Endothelial cell of umbilical vein (primary cell): ENCODE data around the gene MIB2. TPM values are rescaled to one million over a fixed set of nuclear protein-coding genes. Genes with fewer than 3 reads are reported as not detected.

Experiments
- BruUV-seq: library from RNA; stranded (reverse); fragments of 400-500 nt; replicated peaks from 2 replicates; lab custom pipeline; 2021; lab: Mats Ljungman, UMichigan
- CTCF ChIA-PET: fragments of 300-600, 350-600 bp; sonication (Branson Sonifier 250); formaldehyde crosslinking; loops from one replicate; lab custom pipeline; 2021; ENCODE audit warnings: antibody characterized with exemption, inconsistent platforms; lab: Charles Lee
- POLR2A ChIA-PET: fragments of 300-600, 350-600 bp; sonication (Branson Sonifier 250); formaldehyde crosslinking; loops from one replicate; lab custom pipeline; 2021; ENCODE audit warnings: antibody characterized with exemption, inconsistent platforms; lab: Charles Lee
- DNase-seq: peaks from one replicate; pipeline ENCODE4 v3.0.0-alpha.2; 2011; ENCODE audit warnings: low read depth, low spot score
- FAIRE-seq: peaks from 2 replicates; lab custom pipeline; 2011; peaks lifted over from hg19 to GRCh38; lab: Jason Lieb, UNC
- H2AFZ ChIP-seq: 2 replicates; pipeline ENCODE4 v1.6.0; 2012; ENCODE audit warnings: low read depth, low read length, control low read depth, inconsistent platforms
- H3K27ac ChIP-seq: 2 replicates; pipeline ENCODE4 v1.5.1; 2011; ENCODE audit warnings: low read depth, mild to moderate bottlenecking, control low read depth, low read length, moderate library complexity; ENCODE audit not compliant: insufficient read depth
- H3K27me3 ChIP-seq, 2 experiments: 2 replicates each; pipeline versions ENCODE4 v1.6.0 to v1.6.1; 2011; ENCODE audit warnings: low read length in 2 of 2, mixed read lengths in 1 of 2; ENCODE audit not compliant: control insufficient read depth in 2 of 2, insufficient read depth in 2 of 2
- H3K36me3 ChIP-seq, 2 experiments: 2 replicates in 1 of 2; 3 replicates in 1 of 2; pipeline ENCODE4 v1.5.1; 2011; ENCODE audit warnings: low read length in 2 of 2, mild to moderate bottlenecking in 1 of 2, moderate library complexity in 1 of 2; ENCODE audit not compliant: control insufficient read depth in 2 of 2, insufficient read depth in 2 of 2; ENCODE audit errors: extremely low read depth in 1 of 2
- H3K4me1 ChIP-seq: 3 replicates; pipeline ENCODE4 v1.5.1; 2011; ENCODE audit warnings: mild to moderate bottlenecking, low read length; ENCODE audit not compliant: control insufficient read depth, insufficient read depth; ENCODE audit errors: extremely low read depth
- H3K4me2 ChIP-seq: 2 replicates; pipeline ENCODE4 v1.6.1; 2011; ENCODE audit warnings: low read length, control low read depth, mixed read lengths; ENCODE audit not compliant: insufficient read depth
- H3K4me3 ChIP-seq, 3 experiments: fragments of 200-600 bp in 1 of 3; sonication (generic), shearing (Covaris generic) in 1 of 3; replicated peaks in 1 of 3; 2 replicates each; pipeline ENCODE4 v1.5.1; 2011 to 2016; ENCODE audit warnings: control low read depth in 3 of 3, low read length in 3 of 3, mild to moderate bottlenecking in 2 of 3, inconsistent platforms in 1 of 3, low read depth in 1 of 3, moderate library complexity in 1 of 3; ENCODE audit not compliant: insufficient read depth in 1 of 3
- H3K79me2 ChIP-seq: 2 replicates; pipeline ENCODE4 v1.6.0; 2012; ENCODE audit warnings: low read length, inconsistent platforms; ENCODE audit not compliant: control insufficient read depth, insufficient read depth
- H3K9ac ChIP-seq: replicated peaks from 2 replicates; pipeline ENCODE3; 2011; ENCODE audit warnings: low read length, control low read depth; ENCODE audit not compliant: insufficient read depth; ENCODE audit errors: extremely low read depth
- H3K9me1 ChIP-seq: replicated peaks from 3 replicates; pipeline ENCODE4 v1.6.0; 2011; ENCODE audit warnings: mild to moderate bottlenecking, low read length; ENCODE audit not compliant: control insufficient read depth, insufficient read depth; ENCODE audit errors: extremely low read depth
- H3K9me3 ChIP-seq: replicated peaks from 2 replicates; pipeline ENCODE4 v1.5.1; 2012; ENCODE audit warnings: low read length, inconsistent platforms; ENCODE audit not compliant: control insufficient read depth, insufficient read depth
- H4K20me1 ChIP-seq: replicated peaks from 2 replicates; pipeline ENCODE3; 2011; ENCODE audit warnings: mild to moderate bottlenecking, low read length; ENCODE audit not compliant: control insufficient read depth, insufficient read depth; ENCODE audit errors: extremely low read depth
- CTCF ChIP-seq, 2 donors: IDR thresholded peaks; 1 replicate in 1 of 2; 2 replicates in 1 of 2; pipeline ENCODE4 v1.5.1; 2011; ENCODE audit warnings: low read length in 2 of 2, mild to moderate bottlenecking in 2 of 2, moderate library complexity in 2 of 2, control low read depth in 1 of 2, inconsistent platforms in 1 of 2, low read depth in 1 of 2; ENCODE audit not compliant: insufficient read depth in 1 of 2; ENCODE audit errors: extremely low read depth in 1 of 2
- EZH2 ChIP-seq: IDR thresholded peaks from 2 replicates; pipeline ENCODE4 v1.6.1; 2012; ENCODE audit warnings: borderline replicate concordance, low read depth, mild to moderate bottlenecking, moderate library complexity, low read length, inconsistent platforms; ENCODE audit not compliant: severe bottlenecking
- FOS ChIP-seq: IDR thresholded peaks from 2 replicates; pipeline ENCODE4 v1.6.1; 2011; ENCODE audit warnings: mild to moderate bottlenecking, low read length, moderate library complexity, borderline replicate concordance; ENCODE audit not compliant: insufficient read depth
- GATA2 ChIP-seq: IDR thresholded peaks from 2 replicates; pipeline ENCODE4 v1.7.0; 2011; ENCODE audit warnings: low read depth, mild to moderate bottlenecking, moderate library complexity, mixed read lengths, low read length; ENCODE audit not compliant: insufficient read length, insufficient read depth
- JUN ChIP-seq: IDR thresholded peaks from 2 replicates; pipeline ENCODE4 v1.6.1; 2011; ENCODE audit warnings: borderline replicate concordance, low read depth; ENCODE audit not compliant: insufficient read length, insufficient read depth
- MYC ChIP-seq: IDR thresholded peaks from one replicate; pipeline ENCODE4 v1.6.1; 2011; ENCODE audit warnings: mild to moderate bottlenecking, low read depth, low read length
- POLR2A ChIP-seq: IDR thresholded peaks from 2 replicates; pipeline ENCODE4 v1.6.1; 2012; ENCODE audit warnings: low read depth, mild to moderate bottlenecking, control low read depth, low read length
- POLR2AphosphoS5 ChIP-seq: IDR thresholded peaks from 2 replicates; pipeline ENCODE4 v1.6.1; 2012; ENCODE audit warnings: low read depth, mild to moderate bottlenecking, control low read depth, low read length, moderate library complexity; ENCODE audit not compliant: insufficient read depth
- dilution Hi-C: fragments of 300-500 bp; cut with MboI; formaldehyde crosslinking; loops from one replicate; pipeline ENCODE4 v1.15.0; 2019; ENCODE audit warnings: low sequenced_read_pairs; ENCODE audit not compliant: extremely low pct_ligation_motif_present
- intact Hi-C: fragments of 100-400 bp; cut with micrococcal nuclease; formaldehyde crosslinking; loops from one replicate; pipeline ENCODE4 v1.10.0; 2022
- polyA plus RNA-seq, 4 experiments: library from polyadenylated mRNA; depleted of rRNA in 3 of 4; stranded (reverse) in 3 of 4; unstranded in 1 of 4; fragments of >200 nt; gene quantifications; 2 replicates each; pipeline versions ENCODE4 v1.2.1 to v1.2.3, GENCODE V29; 2011 to 2012; ENCODE audit warnings: missing spikeins in 1 of 4
- total RNA-seq: library from RNA; stranded (reverse); gene quantifications from 2 replicates; pipeline ENCODE4 v1.2.3, GENCODE V29; 2021
- TF ChIP-seq, protein P1 (sequence below): IDR thresholded peaks from 2 replicates; pipeline ENCODE4 v1.6.1; 2011; ENCODE audit not compliant: insufficient read depth, insufficient read length

The MIB2 gene
- total and polyA plus RNA-seq, 2 donors (not counting 3 experiments of a cell fraction or from before 2014, with no cell fraction given): 25.9 to 45.0 TPM

DNA sequence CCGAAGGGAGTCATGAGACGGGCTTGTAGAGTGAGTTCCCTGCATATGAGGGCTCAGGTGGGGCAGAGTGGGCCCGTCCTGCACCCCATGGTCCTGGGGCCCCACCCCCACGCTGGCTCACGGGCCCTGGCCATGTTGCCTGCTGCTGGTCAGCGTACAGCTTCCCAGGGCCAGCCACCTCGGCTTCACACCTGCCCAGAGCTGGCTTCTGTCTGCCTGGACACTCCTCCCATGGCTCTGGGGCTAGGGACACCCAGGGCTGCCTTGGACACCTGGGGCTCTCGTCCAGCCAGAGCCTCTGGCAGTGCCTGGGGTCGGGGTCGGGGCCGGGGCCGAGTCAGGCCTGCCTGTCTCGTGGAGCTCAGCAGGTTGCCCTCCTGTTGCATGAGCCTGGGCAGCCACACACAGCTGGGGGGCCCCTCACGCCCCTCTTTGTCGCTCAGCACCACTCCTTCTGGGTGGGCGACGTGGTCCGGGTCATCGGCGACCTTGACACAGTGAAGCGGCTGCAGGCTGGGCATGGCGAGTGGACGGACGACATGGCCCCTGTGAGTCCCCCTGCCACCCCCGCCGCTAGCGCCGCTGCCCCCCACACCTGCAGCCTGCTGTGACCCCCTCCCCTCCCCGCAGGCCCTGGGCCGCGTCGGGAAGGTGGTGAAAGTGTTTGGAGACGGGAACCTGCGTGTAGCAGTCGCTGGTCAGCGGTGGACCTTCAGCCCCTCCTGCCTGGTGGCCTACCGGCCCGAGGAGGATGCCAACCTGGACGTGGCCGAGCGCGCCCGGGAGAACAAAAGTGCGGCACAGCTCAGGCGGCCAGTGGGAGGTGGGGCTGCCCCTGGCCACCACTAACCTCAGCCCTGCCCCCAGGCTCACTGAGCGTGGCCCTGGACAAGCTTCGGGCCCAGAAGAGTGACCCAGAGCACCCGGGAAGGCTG lies 11.2 kb downstream of the MIB2 start:
- intact Hi-C loops: no loop called here
- no peak overlapping the region for H3K4me3 ChIP-seq
- H2AFZ ChIP-seq: no peak overlapping the region
- H3K27ac ChIP-seq: no peak overlapping the region
- no peak for TF ChIP-seq GATA2
- TF ChIP-seq MYC: no peak
- no peak for TF ChIP-seq CTCF (IDR thresholded peaks at IDR 0.05; ENCODE audit: extremely low read depth in 1 of 2, insufficient read depth in 1 of 2, low read depth in 1 of 2, low read length in 2 of 2)
- TF ChIP-seq JUN: no peak
- no peak for TF ChIP-seq POLR2A
- TF ChIP-seq EZH2: no peak
- TF ChIP-seq FOS: no peak
- TF ChIP-seq POLR2AphosphoS5: no peak
- TF ChIP-seq, protein P1, sequence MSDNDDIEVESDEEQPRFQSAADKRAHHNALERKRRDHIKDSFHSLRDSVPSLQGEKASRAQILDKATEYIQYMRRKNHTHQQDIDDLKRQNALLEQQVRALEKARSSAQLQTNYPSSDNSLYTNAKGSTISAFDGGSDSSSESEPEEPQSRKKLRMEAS: no peak
- no peaks in the 10 kb centered on the region for H3K4me1 ChIP-seq
- H3K4me2 ChIP-seq: no peak overlapping the region
- H3K79me2 ChIP-seq: no peaks in the 10 kb centered on the region
- no peak overlapping the region for H3K9ac ChIP-seq
- no peaks in the 10 kb centered on the region for H4K20me1 ChIP-seq
- no peaks in the 10 kb centered on the region for H3K36me3 ChIP-seq
- BruUV-seq: no TSS peak
- H3K27me3 ChIP-seq: peaks cover 0 to 16% of the 10 kb centered on the region in 2 experiments
- DNase-seq: no peak
- ChIA-PET CTCF (interaction anchor here (1.4 kb wide), 1 partner anchor 11 kb away, joined by 4 read pairs; the partner anchor contains the start of gene MIB2), POLR2A (no interaction called here)
- no peak for FAIRE-seq
- no peaks in the 10 kb centered on the region for H3K9me3 ChIP-seq
- H3K9me1 ChIP-seq: no peaks in the 10 kb centered on the region
- dilution Hi-C loops: no loop called here
